ENCODE data around the gene TSHR.

Gene TSHR

DNA sequence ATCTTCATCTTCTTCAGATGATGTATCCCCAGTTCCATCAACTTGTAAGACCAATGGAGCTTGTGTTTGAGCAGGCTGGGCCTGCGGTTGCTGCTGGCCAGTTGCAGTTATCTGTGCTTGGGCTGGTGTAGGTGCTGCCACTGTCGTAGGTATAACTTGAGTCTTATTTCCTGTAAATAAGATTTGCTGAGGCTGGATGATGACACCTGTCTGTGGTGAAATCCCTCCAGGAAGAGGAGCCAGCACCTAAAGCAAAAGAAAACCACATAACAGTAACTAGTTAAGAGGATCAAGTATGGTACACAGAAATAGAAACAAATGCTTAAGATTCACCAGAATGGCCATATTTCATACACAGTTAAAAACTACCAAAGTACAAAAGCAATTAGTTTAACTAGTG lies 237.2 kb downstream of the TSHR start:
- no peak for ATAC-seq
- TF ChIP-seq, protein P1, sequence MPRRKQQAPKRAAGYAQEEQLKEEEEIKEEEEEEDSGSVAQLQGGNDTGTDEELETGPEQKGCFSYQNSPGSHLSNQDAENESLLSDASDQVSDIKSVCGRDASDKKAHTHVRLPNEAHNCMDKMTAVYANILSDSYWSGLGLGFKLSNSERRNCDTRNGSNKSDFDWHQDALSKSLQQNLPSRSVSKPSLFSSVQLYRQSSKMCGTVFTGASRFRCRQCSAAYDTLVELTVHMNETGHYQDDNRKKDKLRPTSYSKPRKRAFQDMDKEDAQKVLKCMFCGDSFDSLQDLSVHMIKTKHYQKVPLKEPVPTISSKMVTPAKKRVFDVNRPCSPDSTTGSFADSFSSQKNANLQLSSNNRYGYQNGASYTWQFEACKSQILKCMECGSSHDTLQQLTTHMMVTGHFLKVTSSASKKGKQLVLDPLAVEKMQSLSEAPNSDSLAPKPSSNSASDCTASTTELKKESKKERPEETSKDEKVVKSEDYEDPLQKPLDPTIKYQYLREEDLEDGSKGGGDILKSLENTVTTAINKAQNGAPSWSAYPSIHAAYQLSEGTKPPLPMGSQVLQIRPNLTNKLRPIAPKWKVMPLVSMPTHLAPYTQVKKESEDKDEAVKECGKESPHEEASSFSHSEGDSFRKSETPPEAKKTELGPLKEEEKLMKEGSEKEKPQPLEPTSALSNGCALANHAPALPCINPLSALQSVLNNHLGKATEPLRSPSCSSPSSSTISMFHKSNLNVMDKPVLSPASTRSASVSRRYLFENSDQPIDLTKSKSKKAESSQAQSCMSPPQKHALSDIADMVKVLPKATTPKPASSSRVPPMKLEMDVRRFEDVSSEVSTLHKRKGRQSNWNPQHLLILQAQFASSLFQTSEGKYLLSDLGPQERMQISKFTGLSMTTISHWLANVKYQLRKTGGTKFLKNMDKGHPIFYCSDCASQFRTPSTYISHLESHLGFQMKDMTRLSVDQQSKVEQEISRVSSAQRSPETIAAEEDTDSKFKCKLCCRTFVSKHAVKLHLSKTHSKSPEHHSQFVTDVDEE (CRISPR knock-in tag; IDR thresholded peaks at IDR 0.05), result no peak
- no peak for TF ChIP-seq BACH2 (CRISPR knock-in tag; IDR thresholded peaks at IDR 0.05; ENCODE audit: borderline replicate concordance)
- no peak for TF ChIP-seq GLIS3 (CRISPR knock-in tag; IDR thresholded peaks at IDR 0.05)
- no peak for TF ChIP-seq ZNF565 (CRISPR knock-in tag; conservative IDR thresholded peaks at IDR 0.05; ENCODE audit: low read depth)
- TF ChIP-seq PPARA (CRISPR knock-in tag; IDR thresholded peaks at IDR 0.05; ENCODE audit: borderline replicate concordance), result no peak

DNA sequence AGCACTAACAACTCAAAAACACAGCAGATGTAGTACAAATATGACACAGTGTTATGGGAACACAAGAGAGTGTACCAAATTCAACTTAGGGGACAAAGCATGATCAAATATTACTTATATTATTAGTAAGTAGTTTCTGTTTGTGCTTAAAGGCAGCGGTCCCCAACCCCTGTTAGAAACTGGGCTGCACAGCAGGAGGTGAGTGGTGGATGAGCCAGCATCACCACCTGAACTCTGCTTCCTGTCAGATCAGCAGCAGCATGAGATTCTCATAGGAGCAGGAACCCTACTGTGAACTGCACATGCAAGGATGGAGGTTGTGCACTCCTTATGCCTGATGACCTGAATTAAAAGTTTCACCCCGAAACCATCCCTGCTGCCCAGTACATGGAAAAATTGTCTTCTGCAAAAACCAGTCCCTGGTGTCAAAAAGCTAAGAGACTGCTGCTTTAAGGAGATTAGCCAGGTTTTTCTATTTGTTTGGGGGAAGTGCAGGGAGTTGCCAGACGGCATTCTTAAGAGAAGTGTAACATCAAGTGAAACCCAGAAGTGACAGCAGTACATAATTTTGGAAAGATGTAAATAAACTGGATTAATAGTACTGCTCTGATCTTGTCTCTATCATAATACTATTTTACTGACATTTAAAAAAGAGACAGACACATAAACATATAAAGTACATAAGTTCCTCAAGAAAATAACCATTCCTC lies 238.7 kb downstream of the TSHR start:
- ATAC-seq, result no peak
- TF ChIP-seq ZNF8 (CRISPR knock-in tag; IDR thresholded peaks at IDR 0.05) (no peak), ZFP3 (CRISPR knock-in tag; IDR thresholded peaks at IDR 0.05) (no peak), ISL1 (CRISPR knock-in tag; IDR thresholded peaks at IDR 0.05) (no peak), GLIS3 (CRISPR knock-in tag; IDR thresholded peaks at IDR 0.05) (no peak), SNAI2 (CRISPR knock-in tag; IDR thresholded peaks at IDR 0.05) (no peak), TOX (CRISPR knock-in tag; IDR thresholded peaks at IDR 0.05; ENCODE audit: borderline replicate concordance) (no peak), CSDC2 (CRISPR knock-in tag; IDR thresholded peaks at IDR 0.05) (no peak), TCF4 (CRISPR knock-in tag; IDR thresholded peaks at IDR 0.05; ENCODE audit: borderline replicate concordance) (no peak), ZNF70 (CRISPR knock-in tag; IDR thresholded peaks at IDR 0.05) (no peak), PPARA (CRISPR knock-in tag; IDR thresholded peaks at IDR 0.05; ENCODE audit: borderline replicate concordance) (no peak), ZNF565 (CRISPR knock-in tag; conservative IDR thresholded peaks at IDR 0.05; ENCODE audit: low read depth) (no peak)
- TF ChIP-seq, protein P2, sequence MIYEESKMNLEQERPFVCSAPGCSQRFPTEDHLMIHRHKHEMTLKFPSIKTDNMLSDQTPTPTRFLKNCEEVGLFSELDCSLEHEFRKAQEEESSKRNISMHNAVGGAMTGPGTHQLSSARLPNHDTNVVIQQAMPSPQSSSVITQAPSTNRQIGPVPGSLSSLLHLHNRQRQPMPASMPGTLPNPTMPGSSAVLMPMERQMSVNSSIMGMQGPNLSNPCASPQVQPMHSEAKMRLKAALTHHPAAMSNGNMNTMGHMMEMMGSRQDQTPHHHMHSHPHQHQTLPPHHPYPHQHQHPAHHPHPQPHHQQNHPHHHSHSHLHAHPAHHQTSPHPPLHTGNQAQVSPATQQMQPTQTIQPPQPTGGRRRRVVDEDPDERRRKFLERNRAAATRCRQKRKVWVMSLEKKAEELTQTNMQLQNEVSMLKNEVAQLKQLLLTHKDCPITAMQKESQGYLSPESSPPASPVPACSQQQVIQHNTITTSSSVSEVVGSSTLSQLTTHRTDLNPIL (CRISPR knock-in tag; IDR thresholded peaks at IDR 0.05; ENCODE audit: low read depth), result no peak

Data from SK-N-SH treated with all-trans-retinoic acid at 6 μM for 48 hours (cell line).